HG03469 (cell line): ENCODE data around the gene IGFBP1.

Source experiments
- ATAC-seq: cut with Tn5 transposase; IDR thresholded peaks from one replicate; pipeline ENCODE4 v1.9.1; 2021; ENCODE audit warnings: mild to moderate bottlenecking, moderate library complexity, moderate number of reproducible peaks; ENCODE audit not compliant: unreplicated experiment

Gene IGFBP1

DNA sequence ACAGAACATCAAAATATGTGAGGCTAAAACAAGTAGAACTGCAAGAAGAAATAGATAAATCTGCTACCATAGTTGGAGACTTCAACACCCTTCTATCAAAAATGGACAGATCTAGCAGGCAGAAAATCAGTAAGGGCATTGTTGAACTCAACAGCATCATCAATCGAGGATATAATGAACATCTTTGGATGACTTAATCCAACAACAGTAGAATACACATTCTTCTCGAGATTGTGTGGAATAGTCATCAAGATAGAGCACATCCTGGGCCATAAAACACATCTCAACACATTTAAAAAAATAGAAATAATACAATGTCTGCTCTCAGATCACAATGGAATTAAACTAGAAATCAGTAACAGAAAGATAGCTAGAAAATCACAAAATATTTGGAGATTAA lies 9.9 kb downstream of the IGFBP1 start:
- no peak for ATAC-seq

DNA sequence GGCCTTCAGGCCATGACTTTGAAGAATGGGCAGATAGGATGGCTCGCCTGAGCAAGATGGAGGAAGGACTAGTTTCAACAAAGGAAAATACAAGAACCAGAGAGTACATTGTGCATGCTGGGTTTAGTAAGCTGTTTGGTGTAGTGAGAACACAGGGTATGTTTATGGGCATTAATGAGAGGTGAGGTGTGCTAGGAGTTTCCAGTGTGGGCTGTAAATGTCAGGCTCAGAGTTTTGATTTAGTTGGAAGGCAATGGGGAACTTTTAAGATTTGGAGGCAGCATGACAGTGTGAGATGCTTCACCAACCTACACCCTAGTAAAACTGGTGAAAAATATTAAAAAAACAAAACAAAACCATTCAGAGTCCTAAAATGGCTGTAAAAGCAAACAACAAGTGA lies 13.3 kb downstream of the IGFBP1 start:
- ATAC-seq, result no peak

DNA sequence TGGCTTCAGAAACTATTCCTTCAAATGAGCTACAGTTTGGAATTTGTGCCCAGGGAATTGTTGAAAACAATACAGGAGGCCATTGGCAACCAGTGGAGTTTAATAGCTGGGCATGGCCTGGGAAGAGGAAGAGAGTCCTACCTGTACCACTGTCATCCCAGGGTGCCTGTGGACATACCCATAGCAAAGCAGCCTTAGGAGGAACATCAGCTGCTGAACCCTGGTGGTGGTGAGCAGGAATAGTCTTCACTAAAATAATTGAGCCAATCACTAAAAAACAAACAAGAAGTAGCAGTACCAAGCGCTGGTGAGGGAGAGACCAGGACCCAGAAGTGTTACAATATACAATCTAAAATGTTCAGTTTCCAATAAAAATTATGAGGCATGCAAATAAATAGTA lies 14.5 kb downstream of the IGFBP1 start:
- no peak for ATAC-seq

DNA sequence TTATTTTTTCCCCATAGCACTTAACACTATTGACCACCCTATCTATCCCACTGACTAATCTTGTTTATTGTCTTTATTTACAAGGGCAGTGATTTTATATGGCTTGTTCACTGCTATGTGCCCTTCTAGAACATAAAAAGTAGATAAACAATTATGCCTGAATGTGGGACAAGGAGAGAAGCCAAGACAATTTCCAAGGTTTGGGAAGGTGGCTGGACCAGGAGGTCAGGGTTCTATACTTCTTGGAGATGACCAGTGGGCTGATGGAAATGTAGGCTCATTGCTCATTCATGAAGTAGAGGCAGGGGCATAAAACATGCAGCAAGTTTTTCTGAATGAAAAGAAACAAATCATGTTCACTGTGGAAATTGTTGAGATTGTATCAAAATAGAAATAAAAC lies 21.3 kb downstream of the IGFBP1 start:
- no peak for ATAC-seq

DNA sequence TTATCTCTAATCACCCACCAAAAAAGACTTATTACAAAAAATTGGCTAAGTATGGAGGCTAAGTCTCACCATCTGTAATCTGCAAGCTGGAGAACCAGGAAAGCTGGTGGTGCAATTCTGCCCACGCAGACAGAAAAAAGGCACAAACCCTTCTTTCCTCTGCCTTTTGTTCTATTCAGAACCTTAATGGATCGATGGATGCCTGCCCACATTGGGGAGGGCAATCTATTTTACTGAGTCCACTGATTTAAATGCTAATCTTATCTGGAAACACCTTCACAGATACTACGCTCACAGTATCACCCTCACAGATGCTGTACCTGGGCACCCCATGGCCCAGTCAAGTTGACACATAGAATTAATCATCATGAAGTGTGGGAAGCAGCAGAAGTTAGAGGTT lies 22.6 kb downstream of the IGFBP1 start:
- ATAC-seq, result no peak

DNA sequence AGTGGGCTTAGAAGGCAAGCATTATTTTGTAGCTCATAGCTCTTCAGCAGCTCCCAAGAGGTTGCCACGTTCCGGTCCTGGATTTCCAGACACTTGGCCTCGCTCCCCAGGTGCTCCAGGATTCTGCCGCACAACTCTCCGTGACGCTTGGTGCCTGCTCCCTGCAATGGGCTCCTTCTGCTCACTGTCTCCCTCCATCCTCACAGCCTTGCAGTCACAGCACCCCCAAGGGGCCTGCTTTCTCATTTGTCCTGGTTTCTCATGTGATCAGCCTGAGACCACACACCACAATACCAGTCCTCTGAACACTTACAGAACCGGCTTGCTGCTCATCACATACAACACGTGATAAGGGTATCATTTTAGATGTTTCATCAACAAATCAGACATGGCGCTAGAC lies 23.0 kb downstream of the IGFBP1 start:
- ATAC-seq, result no peak

DNA sequence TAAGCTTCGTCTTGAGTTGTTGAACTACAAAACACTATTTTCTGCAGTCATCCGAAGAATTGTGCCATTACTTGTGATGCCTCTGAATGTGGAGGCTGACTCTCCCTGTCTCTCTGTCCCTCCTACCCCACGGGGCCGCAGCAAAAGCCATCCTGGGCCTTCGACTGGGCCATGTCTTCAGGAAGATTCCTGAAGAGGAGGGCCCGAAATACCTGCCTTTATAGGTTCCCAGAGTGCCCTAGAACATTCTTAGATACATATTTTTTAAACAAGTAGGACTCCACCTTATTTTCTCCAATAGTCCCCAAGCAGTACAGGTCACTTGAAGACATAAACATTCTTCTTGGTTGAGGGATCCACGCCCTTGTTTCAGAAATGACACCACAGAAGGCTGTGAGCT lies 24.7 kb downstream of the IGFBP1 start:
- no peak for ATAC-seq

DNA sequence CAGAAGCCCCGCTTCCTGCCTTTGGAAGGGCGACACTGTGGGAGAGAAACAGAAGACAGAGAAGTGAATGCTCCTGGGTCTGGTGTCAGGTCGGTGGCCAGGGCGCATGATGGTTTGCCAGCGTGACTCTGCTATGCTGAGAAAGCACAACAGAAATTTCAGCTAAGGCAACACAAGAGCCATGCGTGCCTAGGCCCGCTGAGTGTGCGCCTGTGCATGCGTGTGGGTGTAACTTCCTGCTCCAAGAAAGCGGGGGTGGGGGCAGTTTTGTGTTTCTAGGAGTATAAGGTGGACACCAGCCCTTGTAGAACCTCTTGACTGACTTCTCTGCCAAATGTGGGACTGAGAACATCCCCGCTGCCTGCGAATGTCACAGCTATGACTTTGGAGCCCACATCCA lies 26.6 kb downstream of the IGFBP1 start:
- no peak for ATAC-seq

DNA sequence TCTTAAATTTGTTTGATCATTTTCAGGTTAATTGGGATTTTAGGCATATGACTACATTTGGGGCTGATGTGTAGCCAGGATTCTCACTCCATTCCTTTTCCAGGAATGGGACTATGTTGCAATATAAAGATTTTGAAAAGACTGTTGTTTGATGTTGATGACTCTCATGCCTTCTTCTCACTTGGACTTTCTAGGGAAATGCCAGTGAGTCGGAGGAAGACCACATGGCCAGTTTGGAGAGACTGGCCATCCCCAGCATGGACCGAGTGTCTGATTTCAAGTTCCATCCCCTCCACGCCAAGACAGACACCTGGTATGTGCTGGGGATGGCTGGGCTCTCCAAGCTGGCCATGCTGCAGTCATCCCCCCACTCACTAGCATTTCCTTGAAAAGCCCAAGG lies 27.3 kb downstream of the IGFBP1 start:
- ATAC-seq, result no peak

DNA sequence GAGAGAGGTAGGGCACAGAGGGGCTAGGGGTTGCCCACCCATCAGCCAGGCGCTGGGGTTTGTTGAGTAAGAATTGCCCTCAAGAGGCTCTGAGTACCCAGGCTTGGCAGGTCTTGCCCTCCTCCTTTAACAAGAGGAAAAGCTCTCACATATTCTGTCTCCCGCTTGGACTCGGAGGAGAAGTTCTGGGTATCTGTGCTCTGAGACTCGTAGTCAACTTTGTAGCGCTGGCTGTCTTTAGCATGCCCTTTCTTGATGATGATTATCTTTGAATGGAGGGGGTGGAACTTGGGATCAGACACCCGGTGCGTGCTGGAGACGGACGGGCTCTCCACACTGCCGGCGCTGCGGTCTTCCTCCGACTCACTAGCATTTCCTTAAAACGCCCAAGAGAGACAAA lies 28.8 kb downstream of the IGFBP1 start:
- no peak for ATAC-seq

DNA sequence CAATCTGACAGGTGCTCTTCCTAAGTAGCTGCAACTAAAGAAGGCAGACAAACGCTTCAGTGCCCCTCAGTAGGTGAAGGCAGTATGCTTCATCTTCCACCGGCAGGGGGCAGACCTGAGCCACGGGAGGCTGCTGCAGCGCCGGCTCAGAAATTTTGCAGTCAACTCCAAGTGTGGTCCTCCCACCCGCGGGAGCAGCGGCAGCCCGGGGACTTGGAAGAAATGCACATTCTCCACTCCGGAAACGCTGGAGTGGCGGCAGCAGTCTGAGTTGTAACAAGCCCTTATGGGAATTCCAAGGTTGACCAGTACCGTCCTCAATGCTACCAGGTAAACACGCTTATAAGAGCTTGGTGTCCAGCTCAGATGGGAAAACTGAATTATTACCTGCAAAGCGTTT lies 29.4 kb downstream of the IGFBP1 start:
- ATAC-seq, result peak; percentile 63

DNA sequence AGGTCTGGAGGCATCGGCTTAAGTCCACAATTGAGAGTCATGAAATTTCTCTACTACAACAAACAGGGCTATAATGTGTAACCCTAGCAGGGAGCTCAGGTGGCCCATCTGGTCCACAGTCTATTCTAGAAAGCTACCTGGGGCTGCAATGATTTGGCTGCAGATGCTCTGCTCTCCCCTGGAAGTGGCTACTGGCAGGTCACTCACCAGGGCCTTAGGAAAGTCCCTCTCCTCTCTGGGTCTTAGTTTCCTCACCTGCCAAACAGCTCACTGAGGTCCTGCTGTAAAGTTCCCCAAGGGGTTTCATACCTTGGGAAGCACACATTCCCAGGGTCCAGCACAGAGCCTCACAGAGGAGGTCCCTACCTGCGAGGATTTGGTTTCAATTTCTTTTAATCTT lies 30.3 kb downstream of the IGFBP1 start:
- no peak for ATAC-seq

DNA sequence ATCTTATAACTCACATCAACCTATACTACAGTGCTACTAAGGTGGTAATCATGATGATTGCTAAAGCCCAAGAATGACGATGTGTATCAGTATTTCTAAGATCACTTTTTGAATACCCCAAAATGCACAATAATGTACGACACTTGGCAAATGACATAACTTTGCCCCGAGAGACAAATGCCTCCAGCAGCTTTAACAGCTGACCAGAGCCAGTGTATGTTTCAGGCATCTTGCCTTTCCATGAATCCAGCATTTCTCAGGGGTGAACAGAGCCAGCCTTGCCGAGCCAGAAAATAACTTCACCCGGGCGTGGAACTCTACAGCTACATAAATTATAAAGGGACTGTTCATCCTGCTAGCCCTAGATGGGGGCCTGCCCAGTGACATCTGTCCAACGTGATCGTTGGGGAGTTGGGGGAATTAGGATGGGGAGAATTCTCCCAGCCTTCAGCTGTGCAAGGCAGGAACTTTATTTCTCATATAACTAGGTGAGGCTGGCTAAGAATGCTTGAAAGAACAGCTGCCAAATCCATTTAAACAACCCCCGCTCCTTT lies 31.0 kb downstream of the IGFBP1 start:
- ATAC-seq, result no peak

DNA sequence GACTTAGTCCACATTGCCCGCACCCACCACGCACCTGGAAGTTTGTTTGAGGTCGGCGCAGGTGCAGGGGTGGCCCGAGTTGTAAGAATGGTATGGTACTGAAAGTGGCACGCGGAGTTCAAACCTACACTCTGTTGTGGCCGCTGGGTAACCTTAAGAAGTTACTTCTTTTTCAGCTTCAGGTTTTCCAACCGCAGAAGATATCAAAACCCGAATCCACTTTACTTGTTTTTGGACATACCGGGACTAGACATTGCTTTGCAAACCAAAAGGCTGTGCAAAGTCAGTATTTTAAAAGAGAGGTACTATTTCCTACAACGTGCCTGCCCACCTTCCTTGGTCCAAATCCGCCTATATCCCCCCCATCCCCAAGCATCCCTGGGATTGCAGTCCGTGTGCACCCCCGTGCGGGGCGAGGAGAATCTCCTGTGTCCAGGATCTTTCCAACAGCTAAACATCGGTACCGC lies 31.7 kb downstream of the IGFBP1 start:
- no peak for ATAC-seq

DNA sequence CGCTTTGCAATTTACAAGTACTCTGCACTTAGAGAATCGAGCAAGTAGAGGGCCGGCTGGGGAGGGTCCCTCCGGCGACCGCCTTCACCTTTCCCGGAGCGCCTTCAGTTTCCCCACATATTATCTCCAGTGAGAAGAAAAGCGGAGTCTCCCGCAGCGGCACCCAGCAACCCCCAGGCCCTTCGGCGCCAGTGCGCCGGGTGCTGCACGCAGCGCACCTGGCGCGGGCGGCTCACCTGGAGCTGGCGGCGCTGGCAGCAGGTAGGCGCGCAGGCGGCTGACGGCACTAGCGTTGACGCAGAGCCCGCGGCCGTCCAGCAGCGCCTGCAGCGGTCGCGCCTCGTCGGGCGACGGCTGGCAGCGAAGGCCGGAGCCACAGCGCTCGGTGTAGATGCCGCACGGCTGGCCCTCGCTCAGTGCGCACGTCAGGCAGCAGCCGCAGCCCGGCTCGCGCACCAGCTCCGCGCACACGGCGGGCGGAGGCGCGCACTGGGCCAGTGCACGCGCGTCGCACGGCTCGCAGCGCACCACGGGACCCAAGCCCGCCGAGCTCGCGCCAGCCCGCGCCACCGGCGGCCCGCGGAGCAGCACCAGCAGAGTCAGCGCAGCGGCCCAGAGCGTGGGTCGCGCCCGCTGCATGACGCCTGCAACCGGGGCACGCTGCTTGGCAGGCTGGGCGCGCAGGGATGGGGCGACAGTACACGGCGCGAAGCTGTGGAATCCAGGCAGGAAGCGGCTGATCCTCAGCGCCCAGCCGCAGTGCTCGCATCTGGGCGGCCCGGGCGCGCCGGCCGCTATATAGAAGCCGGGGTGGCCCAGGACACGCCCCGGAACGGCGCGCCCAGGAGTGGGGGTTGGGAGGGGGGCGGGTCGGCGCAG lies 32.5 kb downstream of the IGFBP1 start, which contains the start of gene IGFBP3:
IGFBP3 (minus strand) TSS at position 771 of the 879 bp plus-strand sequence; CDS start at position 639, 132 bp downstream.
- no peak for ATAC-seq

DNA sequence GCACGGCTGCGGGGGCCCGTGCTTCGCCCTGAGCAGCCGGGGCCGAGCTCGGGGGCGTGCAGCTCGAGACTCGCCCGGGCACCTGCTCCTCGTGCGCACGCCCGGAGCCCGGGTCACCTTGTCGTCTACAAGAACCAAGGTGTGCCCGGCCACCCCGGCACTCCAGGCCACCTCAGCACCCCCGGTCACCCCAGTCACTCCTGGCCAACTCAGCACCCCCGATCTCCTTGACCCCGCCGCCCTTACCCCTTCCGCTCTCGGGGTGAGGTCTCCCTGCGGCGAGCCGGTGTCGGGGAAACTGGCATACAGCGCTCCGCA lies 33.1 kb downstream of the IGFBP1 start:
- no peak for ATAC-seq

DNA sequence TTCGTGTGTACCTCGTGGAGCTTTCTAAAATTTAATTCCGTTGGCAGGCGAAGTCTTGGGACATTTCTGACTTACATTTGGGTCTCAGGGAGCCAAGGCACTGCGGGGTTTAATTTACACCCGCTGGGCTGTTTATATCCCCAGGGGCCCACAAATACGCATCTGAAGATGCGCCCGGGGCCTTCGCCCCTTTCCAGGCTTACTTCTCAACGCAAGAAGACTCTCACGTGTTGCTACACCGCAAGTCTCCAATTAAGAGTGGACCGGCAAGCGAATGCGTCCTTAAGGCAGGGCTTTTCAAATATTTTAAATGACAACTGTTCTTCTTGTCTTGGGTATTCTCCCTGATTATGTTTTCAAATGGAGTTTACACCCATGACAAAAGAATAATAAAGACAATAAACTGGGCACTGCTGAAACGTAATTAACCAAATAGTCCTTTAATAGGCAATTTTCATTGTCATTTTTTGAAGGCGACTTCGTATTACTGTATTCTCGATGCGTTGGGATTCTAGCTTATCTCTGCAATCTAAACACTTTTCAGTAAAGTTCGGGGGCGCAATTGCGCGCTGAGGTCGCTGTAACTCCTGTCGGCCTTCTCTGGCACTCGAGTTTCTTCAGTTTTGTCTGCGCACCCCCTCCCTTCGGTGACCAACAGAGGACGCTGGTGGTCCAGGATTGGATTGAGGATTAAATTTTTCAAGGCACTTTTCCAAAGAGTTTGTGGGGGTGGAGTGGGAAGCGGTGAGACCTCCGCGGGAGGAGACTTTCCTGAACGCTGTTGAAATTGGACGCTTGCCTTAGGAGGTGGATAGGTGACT lies 33.6 kb downstream of the IGFBP1 start:
- ATAC-seq, result no peak

DNA sequence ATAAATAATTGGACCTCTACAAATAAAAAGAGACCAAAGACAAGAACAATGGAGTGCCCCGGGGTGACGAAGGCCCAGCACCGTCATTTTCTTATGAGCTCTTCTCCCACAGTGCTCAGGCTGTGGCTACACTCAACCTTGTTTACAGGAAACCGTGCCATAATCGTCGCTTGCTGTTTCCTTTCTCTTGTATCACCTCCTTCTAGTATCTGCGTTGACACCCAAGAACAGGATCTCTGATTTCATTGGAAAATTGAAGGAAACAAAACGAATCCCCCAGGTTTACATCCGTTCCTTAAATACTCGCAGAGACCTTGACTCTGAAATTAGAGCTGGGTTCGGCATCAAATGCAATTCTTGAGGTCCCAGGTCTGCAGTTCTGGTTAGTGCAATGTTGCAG lies 34.5 kb downstream of the IGFBP1 start:
- ATAC-seq, result no peak

DNA sequence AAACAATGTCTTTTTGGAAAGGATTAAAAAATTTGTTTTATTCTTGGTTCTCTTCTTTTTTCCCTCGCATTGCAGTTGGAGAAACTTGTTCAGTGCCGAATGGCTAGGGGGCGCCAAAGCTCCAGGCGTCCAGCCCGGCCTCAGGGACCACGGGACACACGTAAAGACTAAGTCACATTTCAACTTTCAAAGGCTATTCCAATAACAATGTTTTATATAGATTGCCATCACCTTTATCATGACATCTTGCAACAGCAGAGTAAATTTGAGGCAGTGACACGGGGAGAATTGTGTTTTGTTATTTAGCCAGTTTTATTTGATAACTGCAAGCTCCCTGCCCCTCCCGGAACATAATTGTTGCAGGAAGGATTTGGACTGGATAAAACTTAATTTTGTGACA lies 35.0 kb downstream of the IGFBP1 start:
- ATAC-seq, result no peak

DNA sequence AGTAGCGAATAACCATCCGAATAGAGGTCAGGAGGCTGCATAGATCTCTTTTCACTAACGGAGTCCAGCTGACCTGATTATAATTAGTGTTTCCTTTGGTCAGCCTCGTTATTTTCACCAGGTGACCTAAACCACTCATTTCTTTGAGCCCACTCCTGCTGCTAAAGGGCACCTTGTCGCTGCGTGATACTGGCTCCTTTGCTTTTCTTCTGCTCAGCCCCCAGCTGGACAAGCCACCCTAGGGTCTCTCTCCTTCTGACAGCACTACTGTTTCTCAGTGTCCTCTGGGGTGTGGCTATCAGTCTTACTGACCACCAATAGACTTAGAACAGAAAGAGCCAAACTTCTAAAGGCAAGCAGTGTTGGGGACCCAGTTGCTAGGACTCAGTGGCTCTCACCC lies 35.5 kb downstream of the IGFBP1 start:
- ATAC-seq, result no peak

DNA sequence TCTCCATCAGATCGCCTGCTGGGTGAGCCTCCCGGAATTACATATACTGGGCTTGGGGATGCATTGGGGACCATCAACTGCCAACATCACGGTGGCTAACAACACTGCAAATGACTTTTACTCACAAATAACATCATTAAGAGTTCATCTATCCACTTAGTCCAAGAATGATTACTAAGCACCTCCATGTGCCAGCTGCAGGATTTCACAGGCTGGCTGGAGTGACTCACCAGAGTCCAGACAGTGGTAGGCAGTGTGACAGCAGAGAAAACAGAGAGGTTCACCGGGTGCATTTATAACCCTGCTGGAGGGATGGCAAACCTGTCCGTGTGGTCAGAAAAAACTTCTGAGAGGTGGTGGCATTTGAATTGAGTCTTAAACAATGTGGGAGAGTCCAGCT lies 36.0 kb downstream of the IGFBP1 start:
- ATAC-seq, result no peak

DNA sequence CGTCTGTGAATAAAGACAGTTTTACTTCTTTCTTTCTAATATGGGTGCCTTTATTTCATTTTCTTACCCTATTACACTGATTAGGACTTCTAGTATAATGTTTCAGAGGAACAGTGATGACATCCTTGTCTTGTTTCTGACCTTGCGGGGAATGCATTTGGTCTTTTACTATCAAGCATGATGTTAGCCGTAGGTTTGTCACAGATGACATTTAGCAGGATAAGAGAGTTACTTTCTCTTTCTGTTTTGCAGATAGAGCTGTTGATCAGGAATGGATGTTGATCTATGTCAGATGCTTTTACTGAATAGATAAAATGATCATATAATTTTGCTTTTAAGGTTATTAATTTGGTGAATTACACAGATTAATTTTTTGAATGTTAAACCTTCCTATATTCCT lies 39.4 kb downstream of the IGFBP1 start:
- no peak for ATAC-seq
